H9 (cell line): ENCODE measurements around the gene OSTF1. TPM values are rescaled to one million over a fixed set of nuclear protein-coding genes. Genes with fewer than 3 reads are reported as not detected.

Experiments
- DNase-seq: peaks from one replicate; pipeline ENCODE4 v3.0.0-alpha.2; 2017
- H2AFZ ChIP-seq: one replicate; pipeline ENCODE4 v1.6.1; 2013; ENCODE audit warnings: mild to moderate bottlenecking, low read length, control low read depth, moderate library complexity
- H2AK5ac ChIP-seq: 2 replicates; pipeline ENCODE4 v1.6.1; 2013; ENCODE audit warnings: low read length, control low read depth, mixed read lengths; ENCODE audit not compliant: insufficient read length
- H2BK120ac ChIP-seq: one replicate; pipeline ENCODE4 v1.6.1; 2013; ENCODE audit warnings: low read depth, mild to moderate bottlenecking, low read length, control low read depth, inconsistent platforms; ENCODE audit not compliant: poor library complexity, severe bottlenecking
- H2BK12ac ChIP-seq: 2 replicates; pipeline ENCODE4 v1.6.1; 2013; ENCODE audit warnings: low read length, control low read depth, mixed read lengths, low read depth; ENCODE audit not compliant: insufficient read length
- H2BK15ac ChIP-seq: 2 replicates; pipeline ENCODE4 v1.6.1; 2013; ENCODE audit warnings: low read depth, low read length, control low read depth
- H2BK20ac ChIP-seq: one replicate; pipeline ENCODE4 v1.6.1; 2013; ENCODE audit warnings: low read depth, mild to moderate bottlenecking, low read length, control low read depth, inconsistent platforms; ENCODE audit not compliant: poor library complexity, severe bottlenecking
- H2BK5ac ChIP-seq: 2 replicates; pipeline ENCODE4 v1.6.1; 2013; ENCODE audit warnings: low read length, control low read depth, mixed read lengths; ENCODE audit not compliant: insufficient read length
- H3K14ac ChIP-seq: 2 replicates; pipeline ENCODE4 v1.6.1; 2013; ENCODE audit warnings: low read length, control low read depth; ENCODE audit not compliant: insufficient read depth
- H3K18ac ChIP-seq: 2 replicates; pipeline ENCODE4 v1.6.1; 2013; ENCODE audit warnings: low read depth, mild to moderate bottlenecking, mixed read lengths, low read length, control low read depth; ENCODE audit not compliant: insufficient read length
- H3K23ac ChIP-seq: 2 replicates; pipeline ENCODE4 v1.6.1; 2013; ENCODE audit warnings: low read length, control low read depth, mixed read lengths, low read depth; ENCODE audit not compliant: insufficient read length
- H3K23me2 ChIP-seq: 2 replicates; pipeline ENCODE4 v1.6.1; 2013; ENCODE audit warnings: low read depth, mild to moderate bottlenecking, mixed read lengths, low read length, control low read depth; ENCODE audit not compliant: insufficient read length, poor library complexity, severe bottlenecking
- H3K27ac ChIP-seq: 2 replicates; pipeline ENCODE4 v1.5.1; 2013; ENCODE audit warnings: low read length, control low read depth, mixed read lengths, low read depth; ENCODE audit not compliant: insufficient read length
- H3K27me3 ChIP-seq: 2 replicates; pipeline ENCODE4 v1.6.1; 2013; ENCODE audit warnings: low read length, control low read depth, inconsistent platforms; ENCODE audit not compliant: insufficient read depth
- H3K4ac ChIP-seq: 2 replicates; pipeline ENCODE4 v1.6.1; 2013; ENCODE audit warnings: low read depth, mild to moderate bottlenecking, control low read depth, inconsistent platforms, low read length, moderate library complexity
- H3K4me1 ChIP-seq: 2 replicates; pipeline ENCODE4 v1.6.1; 2013; ENCODE audit warnings: low read length, control low read depth, inconsistent platforms; ENCODE audit not compliant: insufficient read depth
- H3K4me2 ChIP-seq: 2 replicates; pipeline ENCODE4 v1.6.1; 2013; ENCODE audit warnings: low read length, control low read depth, mixed read lengths; ENCODE audit not compliant: insufficient read length, insufficient read depth
- H3K56ac ChIP-seq: 2 replicates; pipeline ENCODE4 v1.6.1; 2013; ENCODE audit warnings: low read depth, mild to moderate bottlenecking, mixed read lengths, low read length, control low read depth; ENCODE audit not compliant: insufficient read length
- H3K79me1 ChIP-seq: 2 replicates; pipeline ENCODE4 v1.6.1; 2013; ENCODE audit warnings: low read depth, mild to moderate bottlenecking, moderate library complexity, low read length, control low read depth, inconsistent platforms; ENCODE audit not compliant: insufficient read depth, poor library complexity, severe bottlenecking
- H3K79me2 ChIP-seq: 2 replicates; pipeline ENCODE4 v1.6.1; 2013; ENCODE audit warnings: low read length, control low read depth, inconsistent platforms; ENCODE audit not compliant: insufficient read depth
- H3K9ac ChIP-seq: 2 replicates; pipeline ENCODE4 v1.6.1; 2013; ENCODE audit warnings: low read length, control low read depth, mixed read lengths; ENCODE audit not compliant: insufficient read length; ENCODE audit errors: extremely low read depth
- H3K9me3 ChIP-seq: one replicate; pipeline ENCODE4 v1.6.1; 2013; ENCODE audit warnings: low read depth, low read length, inconsistent platforms; ENCODE audit not compliant: control insufficient read depth
- H3T11ph ChIP-seq: one replicate; pipeline ENCODE4 v1.6.1; 2013; ENCODE audit warnings: mild to moderate bottlenecking, low read length, control low read depth, inconsistent platforms
- H4K20me1 ChIP-seq: one replicate; pipeline ENCODE4 v1.6.1; 2013; ENCODE audit not compliant: control insufficient read depth, insufficient read length, insufficient read depth
- H4K5ac ChIP-seq: 2 replicates; pipeline ENCODE4 v1.6.1; 2013; ENCODE audit warnings: low read depth, mild to moderate bottlenecking, mixed read lengths, low read length, control low read depth; ENCODE audit not compliant: insufficient read length
- H4K8ac ChIP-seq: replicated peaks from 2 replicates; pipeline ENCODE4 v1.6.1; 2013; ENCODE audit warnings: low read length, control low read depth, mixed read lengths, low read depth; ENCODE audit not compliant: insufficient read length
- H4K91ac ChIP-seq: 2 replicates; pipeline ENCODE4 v1.6.1; 2013; ENCODE audit warnings: low read depth, mild to moderate bottlenecking, moderate library complexity, mixed read lengths, low read length, control low read depth; ENCODE audit not compliant: insufficient read length
- H3K27ac Mint-ChIP-seq, 3 experiments: 2 replicates in 2 of 3; 3 replicates in 1 of 3; pipeline ENCODE4 v1.8.0; 2020 to 2021; ENCODE audit warnings: mixed read lengths in 3 of 3, mild to moderate bottlenecking in 1 of 3, moderate library complexity in 1 of 3
- H3K27me3 Mint-ChIP-seq: 2 replicates; pipeline ENCODE4 v1.8.0; 2021; ENCODE audit warnings: low read depth, mild to moderate bottlenecking, moderate library complexity, mixed read lengths
- H3K36me3 Mint-ChIP-seq, 3 experiments: 2 replicates in 2 of 3; 3 replicates in 1 of 3; pipeline ENCODE4 v1.8.0; 2020 to 2021; ENCODE audit warnings: low read depth in 3 of 3, mixed read lengths in 3 of 3; ENCODE audit not compliant: insufficient read depth in 1 of 3
- H3K4me1 Mint-ChIP-seq, 2 experiments: 2 replicates each; pipeline ENCODE4 v1.8.0; 2020; ENCODE audit warnings: mixed read lengths in 2 of 2
- H3K4me3 Mint-ChIP-seq, 2 experiments: 2 replicates in 1 of 2; 3 replicates in 1 of 2; pipeline ENCODE4 v1.8.0; 2020 to 2021; ENCODE audit warnings: mild to moderate bottlenecking in 2 of 2, mixed read lengths in 2 of 2, moderate library complexity in 1 of 2
- H3K9me3 Mint-ChIP-seq, 2 experiments: 2 replicates in 1 of 2; 3 replicates in 1 of 2; pipeline ENCODE4 v1.8.0; 2020; ENCODE audit warnings: mild to moderate bottlenecking in 2 of 2, mixed read lengths in 2 of 2, moderate library complexity in 1 of 2
- WGBS: extraction: QIAGEN DNeasy Blood & Tissue Kit; methylation state at CpG from one replicate; pipeline ENCODE4 v1.1.7; 2013; ENCODE audit warnings: missing lambda C conversion rate, low lambda C conversion rate, mixed read lengths; ENCODE audit not compliant: insufficient read length; ENCODE audit errors: extremely low coverage; 5-methylcytosine and 5-hydroxymethylcytosine counted together
- total RNA-seq: library from RNA; stranded (reverse); gene quantifications from 2 replicates; pipeline ENCODE4 v1.2.1, GENCODE V29; 2021
- TF ChIP-seq, protein P1 (sequence below): fragments of 200-600 bp; sonication (generic); conservative IDR thresholded peaks from 3 replicates; pipeline ENCODE4 v1.8.0; 2021; ENCODE audit warnings: antibody characterized with exemption, mild to moderate bottlenecking

OSTF1 gene
- total RNA-seq, 1 experiment from 2014 or later, result 16.1 TPM

DNA sequence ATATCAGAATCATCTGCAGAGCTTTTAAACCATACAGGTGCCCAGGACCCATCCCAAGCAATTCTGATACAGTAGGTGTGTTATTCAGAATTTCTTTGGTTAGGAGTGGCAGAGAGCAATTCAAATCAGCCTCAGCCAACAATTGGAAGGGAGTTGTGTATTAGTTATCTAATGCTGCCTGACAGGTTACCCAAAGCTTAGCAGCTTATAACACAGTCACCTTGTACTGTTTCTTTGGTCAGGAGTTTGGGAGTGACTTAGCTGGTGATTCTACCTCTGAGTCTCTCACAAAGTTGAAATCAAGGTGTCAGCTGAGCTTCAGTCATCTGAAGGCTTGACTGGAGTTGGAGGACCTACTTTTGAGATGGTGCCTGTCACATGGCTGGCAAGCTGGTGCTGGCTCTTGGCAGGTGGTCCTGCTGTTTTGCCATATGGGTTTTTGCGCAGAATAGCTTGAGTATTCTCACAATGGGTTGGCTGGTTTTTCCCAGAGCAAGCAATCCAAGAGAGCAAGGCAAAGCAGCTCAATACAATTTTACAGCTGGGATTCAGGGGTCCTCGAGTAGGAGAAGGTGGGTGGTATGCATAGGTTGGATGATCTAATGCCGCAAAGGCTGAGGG is 41.5 kb upstream of the OSTF1 start:
- no peaks in the 10 kb centered on the region for H4K20me1 ChIP-seq
- no peak overlapping the region for H3K14ac ChIP-seq
- H3K79me1 ChIP-seq, result no peaks in the 10 kb centered on the region
- no peaks in the 10 kb centered on the region for H3K79me2 ChIP-seq
- Mint-ChIP-seq H3K27me3 (no peaks in the 10 kb centered on the region), H3K9me3 (no peaks in the 10 kb centered on the region), H3K27ac (no peak overlapping the region), H3K4me1 (no peaks in the 10 kb centered on the region), H3K4me3 (no peak overlapping the region), H3K36me3 (no peaks in the 10 kb centered on the region)
- no peak overlapping the region for H3K4ac ChIP-seq
- H4K8ac ChIP-seq, result no peak overlapping the region
- no peak overlapping the region for H2AK5ac ChIP-seq
- H3K18ac ChIP-seq, result no peak overlapping the region
- no peak for DNase-seq
- no peaks in the 10 kb centered on the region for H3K27me3 ChIP-seq
- no peak overlapping the region for H3K4me2 ChIP-seq
- no peak overlapping the region for H2BK20ac ChIP-seq
- H3K4me1 ChIP-seq, result no peaks in the 10 kb centered on the region
- H3K23ac ChIP-seq, result no peak overlapping the region
- no peak overlapping the region for H3K56ac ChIP-seq
- no peak overlapping the region for H3T11ph ChIP-seq
- H2BK15ac ChIP-seq, result no peak overlapping the region
- no peak overlapping the region for H2BK120ac ChIP-seq
- H2AFZ ChIP-seq, result no peak overlapping the region
- no peaks in the 10 kb centered on the region for H3K9me3 ChIP-seq
- H3K27ac ChIP-seq, result no peak overlapping the region
- H2BK5ac ChIP-seq, result no peak overlapping the region
- no peak overlapping the region for H3K9ac ChIP-seq
- H2BK12ac ChIP-seq, result no peak overlapping the region
- no peak overlapping the region for H4K91ac ChIP-seq
- TF ChIP-seq, protein P1, sequence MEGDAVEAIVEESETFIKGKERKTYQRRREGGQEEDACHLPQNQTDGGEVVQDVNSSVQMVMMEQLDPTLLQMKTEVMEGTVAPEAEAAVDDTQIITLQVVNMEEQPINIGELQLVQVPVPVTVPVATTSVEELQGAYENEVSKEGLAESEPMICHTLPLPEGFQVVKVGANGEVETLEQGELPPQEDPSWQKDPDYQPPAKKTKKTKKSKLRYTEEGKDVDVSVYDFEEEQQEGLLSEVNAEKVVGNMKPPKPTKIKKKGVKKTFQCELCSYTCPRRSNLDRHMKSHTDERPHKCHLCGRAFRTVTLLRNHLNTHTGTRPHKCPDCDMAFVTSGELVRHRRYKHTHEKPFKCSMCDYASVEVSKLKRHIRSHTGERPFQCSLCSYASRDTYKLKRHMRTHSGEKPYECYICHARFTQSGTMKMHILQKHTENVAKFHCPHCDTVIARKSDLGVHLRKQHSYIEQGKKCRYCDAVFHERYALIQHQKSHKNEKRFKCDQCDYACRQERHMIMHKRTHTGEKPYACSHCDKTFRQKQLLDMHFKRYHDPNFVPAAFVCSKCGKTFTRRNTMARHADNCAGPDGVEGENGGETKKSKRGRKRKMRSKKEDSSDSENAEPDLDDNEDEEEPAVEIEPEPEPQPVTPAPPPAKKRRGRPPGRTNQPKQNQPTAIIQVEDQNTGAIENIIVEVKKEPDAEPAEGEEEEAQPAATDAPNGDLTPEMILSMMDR, result no peak
- WGBS, result no CpG with 5 or more reads among the region's 3 CpGs
- no peak overlapping the region for H4K5ac ChIP-seq
- H3K23me2 ChIP-seq, result no peaks in the 10 kb centered on the region
